Bladder microvascular endothelial cell (primary cell): ENCODE results near the gene NTF3. TPM values are rescaled to one million over a fixed set of nuclear protein-coding genes. Genes with fewer than 3 reads are reported as not detected.

Experiments used
- total RNA-seq: library from RNA; depleted of rRNA; stranded (reverse); fragments of >200 nt; gene quantifications from 2 replicates; pipeline ENCODE4 v1.2.3, GENCODE V29; 2014

NTF3 gene
- total RNA-seq, result 0.16 and 1.4 TPM in 2 replicates

GRCh38 chr12:5432011-5432400 lies at the start of gene NTF3:
Gene NTF3 (plus strand): TSS chr12:5432108. CDS start chr12:5432325, 217 bp downstream.

